ENCODE results near the gene SKAP2.

The SKAP2 gene

DNA sequence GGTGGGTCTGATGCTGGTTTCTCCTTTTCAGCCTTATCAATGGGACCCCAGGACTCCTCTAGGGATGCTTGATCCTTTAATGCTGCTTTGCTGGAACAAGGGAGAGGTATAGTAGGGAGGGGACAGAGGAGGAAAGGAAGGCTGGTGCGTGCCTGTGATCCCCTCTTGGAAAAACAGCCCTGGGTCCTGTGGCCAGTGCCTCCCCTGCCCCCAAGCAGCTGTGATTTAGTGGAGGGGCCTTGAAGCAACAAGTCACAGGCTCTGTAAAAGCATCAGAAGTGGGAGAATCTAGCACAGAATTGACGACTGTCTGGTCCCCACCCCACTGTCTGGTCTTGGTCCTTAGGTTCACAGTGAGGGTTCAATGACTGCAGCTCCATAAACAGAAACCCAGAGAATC lies 237.7 kb downstream of the SKAP2 start:
- Histone ChIP-seq H3K9ac (ENCODE audit: low read depth, low read length, poor library complexity) (no peak overlapping the region), H3K23ac (ENCODE audit: low read depth, low read length, poor library complexity) (no peak overlapping the region), H3K18ac (ENCODE audit: low read length) (no peak overlapping the region), H3K4me3 (ENCODE audit: low read length in 2 of 2) (no peak overlapping the region), H4K8ac (ENCODE audit: low read depth, low read length) (no peak overlapping the region), H3K27me3 (ENCODE audit: control insufficient read depth in 3 of 3, insufficient read depth in 3 of 3, low read depth in 1 of 3, low read length in 3 of 3) (peaks cover 0 to 39% (median 0%) of the 10 kb centered on the region in 3 experiments), H3K4me2 (ENCODE audit: insufficient read depth, low read length, poor library complexity, severe bottlenecking) (no peak overlapping the region), H2BK12ac (ENCODE audit: low read length) (no peak overlapping the region), H2BK120ac (ENCODE audit: low read depth, low read length) (no peak overlapping the region), H2BK5ac (ENCODE audit: low read length) (no peak overlapping the region), H2AFZ (ENCODE audit: low read length) (no peak overlapping the region), H2BK15ac (ENCODE audit: low read length) (no peak overlapping the region), H3K36me3 (replicated peaks in 1 of 2; ENCODE audit: control insufficient read depth in 2 of 2, insufficient read depth in 2 of 2, low read length in 2 of 2) (no peaks in the 10 kb centered on the region), H3K27ac (replicated peaks; ENCODE audit: low read length) (no peak overlapping the region), H3K4ac (ENCODE audit: low read length) (no peak overlapping the region), H3K9me3 (replicated peaks in 1 of 2; ENCODE audit: control insufficient read depth in 2 of 2, insufficient read depth in 1 of 2, low read depth in 1 of 2, low read length in 2 of 2) (no peaks in the 10 kb centered on the region), H3K79me1 (ENCODE audit: low read depth, low read length) (no peaks in the 10 kb centered on the region), H3K14ac (ENCODE audit: low read length) (no peak overlapping the region), H4K91ac (ENCODE audit: low read depth, low read length, poor library complexity) (no peak overlapping the region), H2AK5ac (ENCODE audit: low read depth, low read length) (no peak overlapping the region), H3K4me1 (ENCODE audit: control insufficient read depth in 2 of 2, insufficient read depth in 1 of 2, low read depth in 1 of 2, low read length in 2 of 2) (no peaks in the 10 kb centered on the region)
- DNase-seq (ENCODE audit: low spot score) = no peak
- no CpG with 5 or more reads among the region's 2 CpGs for WGBS, 2 donors (ENCODE audit: extremely low coverage in 2 of 2, insufficient read length in 2 of 2, insufficient replicate concordance in 1 of 2)

DNA sequence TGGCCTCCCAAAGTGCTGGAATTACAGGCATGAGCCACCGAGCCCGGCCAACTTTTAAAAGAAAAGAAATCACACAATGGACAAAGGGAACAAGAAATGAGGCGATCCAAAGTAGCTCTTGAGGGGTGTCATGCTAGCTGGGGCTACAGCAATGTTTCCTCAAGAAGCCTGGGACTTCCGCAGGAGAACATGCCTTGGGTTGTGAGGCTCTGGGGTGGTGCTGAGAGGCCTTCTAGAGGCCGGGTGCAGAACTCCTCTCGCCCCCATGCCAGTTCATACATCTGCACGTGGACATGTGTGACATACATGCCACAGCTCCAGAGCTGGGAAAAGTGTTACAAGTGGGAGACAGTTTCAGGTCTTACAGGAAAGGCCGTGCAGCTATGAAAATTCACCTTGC lies 238.2 kb downstream of the SKAP2 start:
- H3K4me2 ChIP-seq (ENCODE audit: insufficient read depth, low read length, poor library complexity, severe bottlenecking) = no peak overlapping the region
- H3K4ac ChIP-seq (ENCODE audit: low read length) = no peak overlapping the region
- H4K91ac ChIP-seq (ENCODE audit: low read depth, low read length, poor library complexity) = no peak overlapping the region
- H2BK5ac ChIP-seq (ENCODE audit: low read length) = no peak overlapping the region
- no peaks in the 10 kb centered on the region for H3K4me1 ChIP-seq (ENCODE audit: control insufficient read depth in 2 of 2, insufficient read depth in 1 of 2, low read depth in 1 of 2, low read length in 2 of 2)
- no peak overlapping the region for H2AK5ac ChIP-seq (ENCODE audit: low read depth, low read length)
- no peaks in the 10 kb centered on the region for H3K36me3 ChIP-seq (replicated peaks in 1 of 2; ENCODE audit: control insufficient read depth in 2 of 2, insufficient read depth in 2 of 2, low read length in 2 of 2)
- H4K8ac ChIP-seq (ENCODE audit: low read depth, low read length) = no peak overlapping the region
- no CpG with 5 or more reads among the region's 8 CpGs for WGBS, 2 donors (ENCODE audit: extremely low coverage in 2 of 2, insufficient read length in 2 of 2, insufficient replicate concordance in 1 of 2)
- no peak overlapping the region for H2BK12ac ChIP-seq (ENCODE audit: low read length)
- H3K27me3 ChIP-seq (ENCODE audit: control insufficient read depth in 3 of 3, insufficient read depth in 3 of 3, low read depth in 1 of 3, low read length in 3 of 3) = peaks cover 0 to 33% (median 0%) of the 10 kb centered on the region in 3 experiments
- no peak for DNase-seq (ENCODE audit: low spot score)
- H3K23ac ChIP-seq (ENCODE audit: low read depth, low read length, poor library complexity) = no peak overlapping the region
- no peaks in the 10 kb centered on the region for H3K79me1 ChIP-seq (ENCODE audit: low read depth, low read length)
- no peak overlapping the region for H3K14ac ChIP-seq (ENCODE audit: low read length)
- no peak overlapping the region for H2BK15ac ChIP-seq (ENCODE audit: low read length)
- no peak overlapping the region for H3K4me3 ChIP-seq (ENCODE audit: low read length in 2 of 2)
- no peak overlapping the region for H2BK120ac ChIP-seq (ENCODE audit: low read depth, low read length)
- H2AFZ ChIP-seq (ENCODE audit: low read length) = no peak overlapping the region
- H3K9ac ChIP-seq (ENCODE audit: low read depth, low read length, poor library complexity) = no peak overlapping the region
- no peaks in the 10 kb centered on the region for H3K9me3 ChIP-seq (replicated peaks in 1 of 2; ENCODE audit: control insufficient read depth in 2 of 2, insufficient read depth in 1 of 2, low read depth in 1 of 2, low read length in 2 of 2)
- H3K18ac ChIP-seq (ENCODE audit: low read length) = no peak overlapping the region
- H3K27ac ChIP-seq (replicated peaks; ENCODE audit: low read length) = no peak overlapping the region

DNA sequence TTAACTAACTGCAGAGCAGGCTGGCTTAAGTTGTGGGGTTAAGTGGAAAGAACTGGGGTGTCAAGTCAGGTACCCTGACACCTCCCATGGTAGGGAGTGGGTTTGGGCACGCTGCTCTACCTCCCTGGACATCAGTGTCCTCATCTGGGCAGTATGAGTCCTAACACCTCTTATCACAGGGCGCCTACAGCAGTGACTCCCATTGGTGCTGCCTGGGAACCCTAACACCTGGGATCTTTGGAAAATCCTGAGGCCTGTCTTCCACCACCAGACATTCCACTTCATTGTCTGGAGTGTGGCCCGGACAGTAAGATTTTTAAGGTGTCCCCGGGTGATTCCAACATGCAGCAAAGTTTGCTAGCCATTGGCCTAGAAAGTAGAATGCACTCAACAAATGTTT lies 239.1 kb downstream of the SKAP2 start:
- Histone ChIP-seq H4K91ac (ENCODE audit: low read depth, low read length, poor library complexity) (no peak overlapping the region), H3K4me1 (ENCODE audit: control insufficient read depth in 2 of 2, insufficient read depth in 1 of 2, low read depth in 1 of 2, low read length in 2 of 2) (no peaks in the 10 kb centered on the region), H3K23ac (ENCODE audit: low read depth, low read length, poor library complexity) (no peak overlapping the region), H3K18ac (ENCODE audit: low read length) (no peak overlapping the region), H2BK15ac (ENCODE audit: low read length) (no peak overlapping the region), H2BK120ac (ENCODE audit: low read depth, low read length) (no peak overlapping the region), H3K79me1 (ENCODE audit: low read depth, low read length) (no peaks in the 10 kb centered on the region), H3K9ac (ENCODE audit: low read depth, low read length, poor library complexity) (no peak overlapping the region), H3K27me3 (ENCODE audit: control insufficient read depth in 3 of 3, insufficient read depth in 3 of 3, low read depth in 1 of 3, low read length in 3 of 3) (peaks cover 0 to 29% (median 0%) of the 10 kb centered on the region in 3 experiments), H3K4ac (ENCODE audit: low read length) (no peak overlapping the region), H3K14ac (ENCODE audit: low read length) (no peak overlapping the region), H2AFZ (ENCODE audit: low read length) (no peak overlapping the region), H3K27ac (replicated peaks; ENCODE audit: low read length) (no peak overlapping the region), H3K4me2 (ENCODE audit: insufficient read depth, low read length, poor library complexity, severe bottlenecking) (no peak overlapping the region), H3K4me3 (ENCODE audit: low read length in 2 of 2) (no peak overlapping the region), H3K36me3 (replicated peaks in 1 of 2; ENCODE audit: control insufficient read depth in 2 of 2, insufficient read depth in 2 of 2, low read length in 2 of 2) (no peaks in the 10 kb centered on the region), H4K8ac (ENCODE audit: low read depth, low read length) (no peak overlapping the region), H2AK5ac (ENCODE audit: low read depth, low read length) (no peak overlapping the region), H2BK12ac (ENCODE audit: low read length) (no peak overlapping the region), H2BK5ac (ENCODE audit: low read length) (no peak overlapping the region), H3K9me3 (replicated peaks in 1 of 2; ENCODE audit: control insufficient read depth in 2 of 2, insufficient read depth in 1 of 2, low read depth in 1 of 2, low read length in 2 of 2) (no peaks in the 10 kb centered on the region)
- DNase-seq (ENCODE audit: low spot score) = no peak
- no CpG with 5 or more reads among the region's 4 CpGs for WGBS, 2 donors (ENCODE audit: extremely low coverage in 2 of 2, insufficient read length in 2 of 2, insufficient replicate concordance in 1 of 2)

DNA sequence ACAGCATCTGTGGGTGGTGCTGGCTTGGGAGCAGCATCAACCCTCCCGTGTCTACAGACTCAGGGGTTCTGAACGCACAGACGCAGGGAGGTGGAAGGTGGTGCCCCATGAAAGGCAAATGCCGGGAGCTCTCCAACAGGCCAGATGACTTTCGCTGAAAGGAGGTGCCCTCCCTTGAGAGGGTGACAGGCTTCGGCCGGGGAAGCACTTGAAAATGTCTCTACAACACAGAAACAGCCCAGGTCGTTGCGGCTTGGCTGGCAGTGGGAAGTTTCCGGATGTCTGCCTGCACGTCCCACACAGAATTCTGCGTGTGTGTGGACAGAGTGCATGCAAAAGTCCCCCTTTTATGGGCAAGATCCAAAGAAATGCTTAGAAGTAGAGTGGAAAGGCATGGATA lies 239.6 kb downstream of the SKAP2 start:
- Histone ChIP-seq H4K8ac (ENCODE audit: low read depth, low read length) (no peak overlapping the region), H2BK15ac (ENCODE audit: low read length) (no peak overlapping the region), H3K27ac (replicated peaks; ENCODE audit: low read length) (no peak overlapping the region), H3K79me1 (ENCODE audit: low read depth, low read length) (no peaks in the 10 kb centered on the region), H2BK12ac (ENCODE audit: low read length) (no peak overlapping the region), H2AFZ (ENCODE audit: low read length) (no peak overlapping the region), H3K9me3 (replicated peaks in 1 of 2; ENCODE audit: control insufficient read depth in 2 of 2, insufficient read depth in 1 of 2, low read depth in 1 of 2, low read length in 2 of 2) (no peaks in the 10 kb centered on the region), H3K4me3 (ENCODE audit: low read length in 2 of 2) (no peak overlapping the region), H3K23ac (ENCODE audit: low read depth, low read length, poor library complexity) (no peak overlapping the region), H2AK5ac (ENCODE audit: low read depth, low read length) (no peak overlapping the region), H3K27me3 (ENCODE audit: control insufficient read depth in 3 of 3, insufficient read depth in 3 of 3, low read depth in 1 of 3, low read length in 3 of 3) (peaks cover 0 to 26% (median 0%) of the 10 kb centered on the region in 3 experiments), H2BK120ac (ENCODE audit: low read depth, low read length) (no peak overlapping the region), H2BK5ac (ENCODE audit: low read length) (no peak overlapping the region), H3K9ac (ENCODE audit: low read depth, low read length, poor library complexity) (no peak overlapping the region), H3K36me3 (replicated peaks in 1 of 2; ENCODE audit: control insufficient read depth in 2 of 2, insufficient read depth in 2 of 2, low read length in 2 of 2) (no peaks in the 10 kb centered on the region), H3K18ac (ENCODE audit: low read length) (no peak overlapping the region), H3K4me1 (ENCODE audit: control insufficient read depth in 2 of 2, insufficient read depth in 1 of 2, low read depth in 1 of 2, low read length in 2 of 2) (peaks cover 0 to 1% of the 10 kb centered on the region in 2 donors), H3K4me2 (ENCODE audit: insufficient read depth, low read length, poor library complexity, severe bottlenecking) (no peak overlapping the region), H4K91ac (ENCODE audit: low read depth, low read length, poor library complexity) (no peak overlapping the region), H3K14ac (ENCODE audit: low read length) (no peak overlapping the region), H3K4ac (ENCODE audit: low read length) (no peak overlapping the region)
- DNase-seq (ENCODE audit: low spot score) = no peak
- no CpG with 5 or more reads among the region's 12 CpGs for WGBS, 2 donors (ENCODE audit: extremely low coverage in 2 of 2, insufficient read length in 2 of 2, insufficient replicate concordance in 1 of 2)

All from neuronal stem cell (in vitro differentiated cells).